Hematopoietic multipotent progenitor cell treated with erythropoietin and hydrocortisone succinate and interleukin-3 and kit ligand, for 6 days (in vitro differentiated cells): Measurements from ENCODE around the gene KCNG4.

ENCODE experiments used
- DNase-seq: peaks from one replicate; pipeline ENCODE4 v3.0.0-alpha.2; 2015

The KCNG4 gene

GRCh38 chr16:84262031-84262430 is 22.2 kb upstream of the KCNG4 start:
- DNase-seq = no peak

GRCh38 chr16:84260766-84261554 is 21.1 kb upstream of the KCNG4 start:
- DNase-seq = no peak

DNA sequence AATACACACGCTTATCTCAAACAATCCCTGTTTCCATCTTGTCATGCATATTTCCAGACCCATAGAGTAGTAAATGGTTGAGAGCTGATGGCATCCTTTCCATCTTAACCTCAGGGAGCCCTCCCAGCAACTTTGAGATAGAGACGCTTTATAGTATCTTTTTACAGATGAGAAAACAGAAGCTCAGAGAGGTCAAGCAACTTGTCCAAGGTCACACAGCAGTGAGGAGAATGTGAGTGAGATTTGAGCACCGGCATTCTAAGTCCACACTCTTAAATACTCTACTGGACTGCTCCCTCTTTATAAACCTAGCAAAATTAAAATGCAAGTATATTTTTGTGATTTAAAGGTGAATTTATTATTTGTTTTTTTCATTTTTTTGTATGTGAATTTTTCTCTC is 19.9 kb upstream of the KCNG4 start:
- DNase-seq = no peak

DNA sequence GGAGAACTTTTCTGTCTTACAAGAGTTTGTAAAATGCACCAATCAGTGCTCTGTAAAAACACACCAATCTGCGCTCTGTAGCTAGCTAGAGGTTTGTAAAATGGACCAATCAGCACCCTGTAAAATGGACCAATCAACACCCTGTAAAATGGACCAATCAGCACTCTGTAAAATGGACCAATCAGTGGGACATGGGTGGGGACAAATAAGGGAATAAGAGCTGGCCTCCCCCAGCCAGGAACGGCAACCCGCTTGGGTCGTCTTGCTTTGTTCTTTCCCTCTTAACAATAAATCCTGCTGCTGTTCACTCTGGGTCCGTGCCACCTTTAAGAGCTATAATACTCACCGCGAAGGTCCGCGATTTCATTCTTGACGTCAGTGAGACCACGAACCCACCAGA is 18.5 kb upstream of the KCNG4 start:
- no peak for DNase-seq

- no peak for DNase-seq
Observed at GRCh38 chr16:84255050-84255810, 15.4 kb upstream of the KCNG4 start.

- DNase-seq = no peak
Observed at GRCh38 chr16:84254062-84254461, 14.2 kb upstream of the KCNG4 start.

DNA sequence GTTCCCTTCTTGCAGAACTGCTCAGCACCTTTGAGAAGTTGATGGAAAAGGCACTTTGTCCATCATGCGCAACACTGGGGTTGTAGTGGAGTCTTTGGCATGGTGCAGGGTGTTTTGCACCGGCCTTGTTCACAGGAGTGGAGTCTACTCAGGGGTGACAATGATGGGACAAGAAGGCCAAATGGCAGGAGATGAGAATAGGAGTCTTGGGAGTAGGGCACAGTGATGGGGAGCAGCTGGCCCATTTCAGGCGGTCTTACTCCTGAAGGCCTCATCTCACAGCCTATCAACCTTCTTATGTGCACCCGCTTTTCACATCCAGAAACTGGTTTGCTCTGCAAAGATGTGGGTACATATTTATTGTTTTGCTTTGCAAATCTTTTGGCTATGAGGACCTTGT is 13.4 kb upstream of the KCNG4 start:
- DNase-seq = no peak

DNA sequence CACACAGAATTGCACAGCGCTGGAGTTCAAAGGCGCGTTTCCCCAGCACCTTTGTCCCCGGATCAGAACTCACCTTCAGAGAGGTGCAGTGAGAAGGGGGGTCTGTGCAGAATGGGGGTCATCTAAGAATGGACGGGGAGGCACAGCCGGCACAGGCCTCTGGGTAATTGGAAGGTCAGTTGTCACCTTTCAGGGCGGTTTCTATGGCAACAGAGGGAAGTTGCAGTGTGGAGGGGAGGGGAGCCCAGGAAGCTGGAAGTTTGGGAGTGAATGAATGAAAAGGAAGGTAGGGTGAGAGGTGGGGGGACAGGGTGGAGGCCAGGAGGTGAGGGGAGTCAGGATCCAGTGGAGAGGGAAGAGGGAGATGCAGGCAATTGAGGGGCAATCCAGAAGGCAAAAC is 12.4 kb upstream of the KCNG4 start:
- DNase-seq = no peak

- no peak for DNase-seq
Observed at GRCh38 chr16:84247844-84248243, 8.0 kb upstream of the KCNG4 start.

GRCh38 chr16:84247331-84247730 is 7.5 kb upstream of the KCNG4 start:
- no peak for DNase-seq

DNA sequence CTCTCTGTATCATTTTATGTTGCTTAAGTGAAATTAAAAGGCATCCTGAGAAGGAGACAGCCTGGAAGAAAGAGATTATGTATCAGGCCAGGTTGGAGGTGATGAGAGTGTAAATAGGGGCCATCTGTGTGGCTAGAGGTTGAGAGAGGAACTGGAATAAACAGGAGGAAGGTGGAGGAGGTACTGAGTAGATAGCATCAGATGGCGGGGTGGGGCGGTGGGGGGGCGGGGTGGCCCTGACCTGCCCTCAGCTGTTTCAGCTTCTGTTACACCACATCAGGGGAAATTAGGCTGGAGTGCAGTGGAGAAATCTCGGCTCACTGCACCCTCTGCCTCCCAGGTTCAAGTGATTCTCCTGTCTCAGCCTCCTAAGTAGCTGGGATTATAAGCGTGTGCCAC is 6.9 kb upstream of the KCNG4 start:
- no peak for DNase-seq

- DNase-seq = no peak
Observed at GRCh38 chr16:84245956-84246678, 6.3 kb upstream of the KCNG4 start.

GRCh38 chr16:84244728-84245127 is 4.9 kb upstream of the KCNG4 start:
- DNase-seq = no peak

- no peak for DNase-seq
Observed at GRCh38 chr16:84243732-84244131, 3.9 kb upstream of the KCNG4 start.

DNA sequence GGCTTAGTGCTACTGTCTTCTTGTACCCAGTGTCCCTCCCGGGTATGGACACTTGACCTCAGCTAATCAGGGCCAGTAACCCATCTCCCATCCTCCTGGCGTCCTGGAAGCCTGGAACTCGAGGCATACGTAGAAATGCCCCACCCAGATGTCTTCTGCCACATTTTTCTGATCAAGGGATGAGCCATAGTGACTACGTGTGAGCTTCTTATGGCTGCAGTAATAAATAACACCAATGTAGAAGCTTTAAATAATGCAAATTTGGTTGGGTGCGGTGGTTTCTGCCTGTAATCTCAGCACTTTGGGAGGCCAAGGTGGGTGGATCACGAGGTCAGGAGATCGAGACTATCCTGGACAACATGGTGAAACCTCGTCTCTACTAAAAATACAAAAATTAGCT is 3.0 kb upstream of the KCNG4 start:
- DNase-seq = no peak

DNA sequence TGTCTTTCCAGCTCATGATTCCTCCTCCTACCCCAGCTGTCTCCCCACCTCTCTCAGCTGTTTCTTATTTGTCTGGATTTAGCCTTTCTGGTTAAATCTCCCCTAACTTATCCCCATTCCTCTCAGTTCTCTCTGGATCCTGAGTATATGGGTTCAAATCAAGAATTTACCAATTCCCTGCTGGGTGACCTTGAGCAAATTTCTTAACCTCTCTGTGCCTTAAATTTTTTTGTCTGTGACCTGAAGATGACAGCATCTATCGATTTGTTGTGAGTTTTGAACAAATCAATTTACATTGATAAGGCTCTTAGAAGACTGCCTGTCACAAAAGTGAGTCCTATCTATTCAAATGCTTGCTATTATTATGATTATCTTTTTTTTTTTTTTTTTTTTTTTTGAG is 2.0 kb upstream of the KCNG4 start:
- no peak for DNase-seq

GRCh38 chr16:84240455-84240854 is 643 bp upstream of the KCNG4 start:
- no peak for DNase-seq

GRCh38 chr16:84239141-84239769 is 557 bp downstream of the KCNG4 start:
- no peak for DNase-seq

- no peak for DNase-seq
Observed at GRCh38 chr16:84237994-84238750, 1.6 kb downstream of the KCNG4 start.

DNA sequence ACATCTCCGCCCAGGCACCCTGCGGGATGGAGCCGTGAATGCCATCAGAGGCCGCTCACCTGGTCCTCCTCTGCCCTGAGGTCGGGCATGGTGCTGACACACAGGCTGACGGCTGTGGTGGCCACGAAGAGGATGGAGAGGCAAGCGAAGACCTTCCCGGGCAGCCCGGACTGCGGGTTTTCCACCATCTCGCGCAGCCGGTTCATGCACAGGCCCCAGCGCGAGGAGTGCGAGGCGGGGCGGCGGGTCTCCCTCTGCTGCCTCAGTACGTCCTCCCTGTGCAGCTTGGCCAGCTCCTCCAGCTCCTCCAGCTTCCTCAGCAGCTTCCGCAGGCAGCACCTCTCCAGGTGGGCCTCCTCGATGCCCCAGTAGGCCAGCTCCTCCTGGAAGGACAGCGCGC is 3.1 kb downstream of the KCNG4 start:
- no peak for DNase-seq

GRCh38 chr16:84234321-84235241 is 5.2 kb downstream of the KCNG4 start:
- no peak for DNase-seq
